HG02623 (cell line): Measurements from ENCODE around the gene SUN3.
"Not testable (repeated sequence)": the region's sequence is repeated elsewhere in the genome, so short reads cannot be mapped to it uniquely, and the experiment has no call there.

Experiments
- ATAC-seq: cut with Tn5 transposase; IDR thresholded peaks from one replicate; pipeline ENCODE4 v1.9.1; 2021; ENCODE audit warnings: moderate library complexity; ENCODE audit not compliant: unreplicated experiment

The SUN3 gene

GRCh38 chr7:48033922-48034321 lies 5.0 kb upstream of the SUN3 start:
- no peak for ATAC-seq

DNA sequence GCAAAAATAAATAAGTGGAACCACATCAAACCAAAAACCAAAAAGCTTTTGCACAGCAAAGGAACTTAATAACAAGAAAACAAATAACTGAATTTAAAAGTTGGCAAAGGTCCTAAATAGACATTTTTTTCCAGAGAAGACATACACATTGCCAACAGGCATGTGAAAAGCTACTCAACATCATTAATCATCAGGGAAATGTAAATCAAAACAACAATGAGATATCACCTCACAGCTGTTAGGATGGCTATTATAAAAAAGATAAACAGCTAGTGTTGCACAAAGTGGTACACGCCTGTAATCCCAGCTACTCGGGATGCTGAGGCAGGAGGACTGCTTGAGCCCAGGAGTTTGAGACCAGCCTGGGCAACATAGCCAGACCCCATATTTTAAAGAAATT lies 2.2 kb upstream of the SUN3 start:
- no peak for ATAC-seq

DNA sequence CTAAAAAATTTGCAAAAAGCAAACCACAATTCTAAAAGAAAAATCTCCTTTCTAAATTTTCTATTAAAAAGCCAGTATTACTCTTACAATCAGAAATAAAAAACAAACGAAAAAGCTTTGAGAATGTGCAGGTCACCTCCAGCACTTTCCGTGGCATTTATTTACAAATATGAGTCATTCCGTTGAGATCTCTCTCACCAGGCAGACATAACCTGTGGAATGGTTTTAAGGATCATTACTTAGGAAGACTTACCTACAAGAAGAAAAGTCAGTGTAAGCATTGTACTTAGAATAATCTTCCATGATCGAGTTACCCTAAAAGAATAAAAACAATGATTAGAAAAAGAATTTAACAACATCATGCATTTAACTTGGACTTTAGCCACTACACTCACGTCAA lies 3.3 kb downstream of the SUN3 start:
- no peak for ATAC-seq

DNA sequence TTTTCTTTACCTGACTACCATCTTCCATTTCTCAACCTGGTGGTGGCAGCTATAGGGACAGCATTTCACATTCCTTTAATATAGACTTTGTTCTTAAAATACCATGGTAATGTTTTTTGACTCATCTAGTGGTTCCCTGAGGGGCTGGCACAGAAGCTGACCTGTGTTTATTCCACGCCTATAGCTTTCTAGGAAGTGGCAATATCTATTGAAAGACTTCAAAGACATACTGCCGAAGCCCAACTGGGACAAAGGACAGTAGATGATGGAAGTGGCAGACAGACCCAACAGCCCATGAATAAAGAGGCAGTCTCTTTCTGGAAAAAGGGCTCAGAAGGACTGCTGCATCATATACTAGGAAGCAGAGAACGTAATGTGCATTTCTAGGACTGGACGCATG lies 11.2 kb downstream of the SUN3 start:
- no peak for ATAC-seq

DNA sequence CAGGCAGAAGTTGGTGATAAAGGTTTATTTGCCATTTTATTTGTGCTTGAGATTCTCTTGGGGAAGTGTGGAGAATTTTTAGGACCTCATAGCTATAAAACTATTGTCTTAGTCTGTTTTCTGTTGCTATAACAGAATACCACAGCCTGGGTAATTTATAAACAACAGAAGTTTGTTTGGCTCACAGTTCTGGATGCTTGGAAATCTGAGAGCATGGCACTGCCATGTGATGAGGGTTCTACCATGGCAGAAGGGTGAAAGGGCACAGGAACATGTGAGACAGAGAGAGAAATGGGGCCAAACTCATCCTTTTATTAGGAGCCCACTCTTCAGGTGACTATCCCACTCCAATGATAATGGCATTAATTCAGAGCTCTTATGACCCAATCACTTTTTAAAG lies 12.3 kb downstream of the SUN3 start:
- no peak for ATAC-seq

- no peak for ATAC-seq
These were observed 17.0 kb downstream of the SUN3 start for GRCh38 chr7:48011951-48012350.

DNA sequence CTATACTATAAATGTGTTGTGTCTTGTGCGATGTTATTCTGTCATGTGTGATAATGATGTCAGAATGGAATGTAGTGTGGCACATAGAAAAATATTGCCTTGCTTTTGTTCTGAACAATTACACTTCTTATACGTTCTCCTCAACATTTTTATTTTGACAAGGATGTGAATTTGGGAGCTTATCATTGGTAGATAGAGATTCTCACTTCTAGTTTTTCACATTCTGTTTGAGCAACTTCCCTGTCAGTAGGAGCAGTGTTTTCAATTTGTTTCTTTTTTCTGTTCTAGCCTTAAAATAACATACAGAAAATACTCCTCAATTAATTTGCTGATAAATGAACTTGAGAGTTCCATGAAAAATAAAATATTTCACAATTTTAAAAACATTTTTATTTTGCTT lies 17.6 kb downstream of the SUN3 start:
- no peak for ATAC-seq

DNA sequence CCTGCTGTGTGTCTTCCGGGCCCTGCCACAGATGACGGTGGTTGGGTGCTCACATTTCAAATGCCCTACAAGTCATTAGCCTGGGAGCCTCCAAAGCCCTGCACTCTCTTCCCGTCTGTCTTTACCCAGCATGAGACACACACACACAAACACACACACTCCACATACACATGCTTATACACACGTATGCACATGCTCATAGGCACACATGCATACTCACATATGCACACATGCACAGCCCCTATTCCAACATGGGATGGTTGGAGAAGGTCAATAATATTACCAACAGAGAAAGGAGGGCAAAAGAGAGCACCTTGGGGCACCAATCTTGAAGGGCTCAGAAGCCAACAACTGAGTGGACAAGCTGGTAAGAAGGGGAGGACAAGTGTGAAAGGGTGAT lies 19.0 kb downstream of the SUN3 start:
- no peak for ATAC-seq

GRCh38 chr7:48009257-48009656 lies 19.6 kb downstream of the SUN3 start:
- no peak for ATAC-seq

- ATAC-seq: no peak
These were observed 22.0 kb downstream of the SUN3 start for GRCh38 chr7:48006866-48007265.

DNA sequence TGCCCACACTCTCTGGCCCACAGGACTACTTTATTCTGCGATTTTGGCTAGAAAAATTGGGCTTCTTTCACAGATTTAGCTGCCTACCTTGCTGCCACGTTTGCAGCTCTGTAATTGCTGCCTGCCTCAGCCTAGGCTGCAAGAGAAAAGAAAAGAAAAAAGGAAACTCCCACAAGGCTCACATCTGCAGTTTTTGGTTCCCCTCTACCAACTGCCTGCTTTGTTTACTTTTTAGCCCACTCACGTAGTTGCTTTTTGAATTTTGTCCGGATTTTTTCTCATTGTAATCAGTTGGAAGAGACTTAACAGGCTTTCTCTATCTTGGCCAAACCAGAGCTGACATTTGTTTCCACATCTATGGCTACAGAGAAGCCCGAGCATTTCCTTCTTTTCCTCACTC lies 24.3 kb downstream of the SUN3 start:
- peak; percentile 70 for ATAC-seq

DNA sequence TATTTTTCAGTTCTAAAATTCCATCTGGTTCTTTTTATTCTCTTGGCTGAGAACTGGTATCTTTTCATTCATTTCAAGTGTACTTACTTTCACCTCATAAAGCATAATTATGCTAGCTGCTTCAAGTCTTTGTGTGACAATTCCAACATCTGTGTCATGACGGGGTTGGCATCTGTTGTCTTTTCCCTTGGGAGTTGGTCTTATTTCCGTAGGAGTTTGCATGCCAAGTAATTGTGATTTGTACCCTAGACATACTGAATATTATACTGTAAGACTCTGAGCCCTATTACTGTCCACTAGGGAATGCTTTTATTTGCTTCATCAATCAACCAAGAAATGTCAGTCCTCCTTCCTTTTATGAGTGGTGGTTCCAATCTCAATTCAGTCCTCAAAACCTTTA lies 24.9 kb downstream of the SUN3 start:
- ATAC-seq: peak; percentile 7

DNA sequence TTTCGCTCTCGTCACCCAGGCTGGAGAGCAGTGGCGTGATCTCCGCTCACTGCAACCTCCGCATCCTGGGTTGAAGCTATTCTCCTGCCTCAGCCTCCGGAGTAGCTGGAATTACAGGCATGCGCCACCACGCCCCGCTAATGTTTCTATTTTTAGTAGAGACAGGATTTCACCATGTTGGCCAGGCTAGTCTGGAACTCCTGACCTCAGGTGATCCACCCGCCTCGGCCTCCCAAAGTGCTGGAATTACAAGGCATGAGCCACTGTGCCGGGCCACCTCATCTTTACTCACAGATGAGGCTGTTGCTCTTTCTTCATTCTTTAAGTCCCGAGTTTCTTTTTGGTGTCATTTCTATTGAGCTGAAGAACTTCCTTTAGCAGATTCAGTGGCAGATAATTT lies 28.7 kb downstream of the SUN3 start:
- ATAC-seq: not testable (repeated sequence)

- no peak for ATAC-seq
These were observed 29.5 kb downstream of the SUN3 start for GRCh38 chr7:47999413-47999812.

DNA sequence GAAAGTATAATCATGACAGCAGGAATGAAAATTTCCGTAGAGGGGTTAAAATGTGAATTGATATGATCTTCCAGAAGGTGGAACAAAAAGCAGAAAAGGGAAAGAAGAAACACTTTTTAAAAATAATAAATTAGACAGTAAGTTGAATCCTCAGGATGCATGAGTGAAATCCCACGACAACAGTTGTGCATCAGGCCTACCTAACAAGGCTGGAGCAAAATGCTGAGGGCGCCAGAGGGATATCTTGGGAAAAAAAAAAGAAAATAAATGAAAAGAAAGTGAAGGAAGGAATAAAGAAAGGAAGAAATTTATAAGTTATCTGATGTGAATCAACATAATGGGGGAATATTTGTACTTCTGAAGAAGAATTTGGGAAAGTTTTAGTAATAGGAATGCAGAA lies 36.5 kb downstream of the SUN3 start:
- no peak for ATAC-seq

GRCh38 chr7:47991741-47992311 lies 37.1 kb downstream of the SUN3 start:
- peak; percentile 99 for ATAC-seq

DNA sequence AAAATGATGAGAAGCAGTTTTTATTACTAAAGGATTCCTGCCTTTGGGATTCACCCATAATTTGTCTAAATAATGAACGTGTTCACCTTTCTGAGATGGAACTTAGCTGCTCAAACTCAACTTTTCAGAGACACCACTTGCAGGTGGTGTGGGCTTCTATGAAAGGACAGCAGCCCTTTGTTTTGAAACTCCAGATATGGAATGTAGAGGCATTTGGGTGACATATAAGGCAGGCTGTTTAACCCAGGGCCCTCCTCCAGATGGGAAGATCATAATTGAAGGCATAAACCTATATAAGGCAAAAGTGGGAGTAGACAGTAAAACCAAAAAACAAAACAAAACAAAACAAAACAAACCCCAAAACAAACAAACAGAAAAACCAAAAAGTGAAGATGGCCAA lies 37.6 kb downstream of the SUN3 start:
- no peak for ATAC-seq

DNA sequence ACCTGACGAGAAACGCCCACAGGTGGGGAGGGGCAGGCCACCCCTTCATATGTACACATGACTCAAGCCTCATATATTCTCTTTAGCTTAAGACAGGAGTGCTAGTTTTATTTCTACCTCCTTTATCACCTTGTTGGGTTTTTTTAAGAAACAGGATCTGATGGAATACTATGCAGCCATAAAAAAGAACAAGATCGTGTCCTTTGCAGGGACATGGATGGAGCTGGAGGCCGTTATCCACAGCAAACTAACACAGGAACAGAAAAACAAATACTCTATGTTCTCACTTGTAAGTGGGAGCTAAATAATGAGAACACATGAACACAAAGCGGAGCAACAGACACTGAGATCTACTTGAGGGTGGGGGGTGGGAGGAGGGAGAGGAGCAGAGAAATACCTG lies 38.3 kb downstream of the SUN3 start:
- no peak for ATAC-seq

- not testable (repeated sequence) for ATAC-seq
These were observed 39.1 kb downstream of the SUN3 start for GRCh38 chr7:47989607-47990400.

DNA sequence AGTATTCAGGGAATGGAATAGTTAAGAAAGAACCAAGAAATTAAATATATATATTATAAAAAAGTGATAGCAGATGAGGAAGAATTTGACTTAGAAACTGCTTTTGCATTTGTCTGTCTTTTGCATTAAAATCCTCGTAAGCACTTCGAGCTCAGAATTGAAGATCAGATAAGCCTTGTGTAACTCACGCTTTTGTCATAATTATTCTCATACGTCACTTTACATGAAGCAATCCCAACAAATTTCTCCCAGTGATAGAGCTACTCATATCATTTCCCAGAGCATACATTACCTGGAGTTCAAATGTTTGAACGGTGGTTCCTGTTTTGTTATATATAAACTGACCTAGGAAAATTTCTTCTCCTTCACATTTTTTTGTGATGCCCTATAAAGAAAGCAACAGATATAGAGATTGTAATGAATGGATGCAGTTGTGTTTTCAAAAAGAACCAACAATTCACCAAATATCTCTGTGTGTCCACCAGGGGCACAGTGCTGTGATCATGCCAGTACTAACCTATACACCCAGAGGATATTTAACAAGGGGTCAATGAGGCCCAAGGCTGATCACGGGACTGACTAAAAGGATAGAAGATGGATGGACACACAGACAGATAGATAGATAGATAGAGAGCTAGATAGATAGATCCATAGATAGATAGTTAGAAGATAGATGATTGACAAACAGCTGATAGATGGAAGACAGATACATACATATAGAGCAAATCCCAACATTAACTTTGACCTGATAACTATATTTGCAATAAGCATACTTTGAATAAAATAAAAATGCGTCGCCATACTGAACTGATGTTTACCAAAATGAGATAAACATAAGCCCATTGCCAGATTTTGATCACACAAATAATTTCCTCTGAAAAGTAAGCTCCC lies 40.2 kb downstream of the SUN3 start:
- ATAC-seq: no peak

- ATAC-seq: no peak
These were observed 46.3 kb downstream of the SUN3 start for GRCh38 chr7:47982610-47983009.

GRCh38 chr7:47980648-47981047 lies 48.3 kb downstream of the SUN3 start:
- not testable (repeated sequence) for ATAC-seq
